GM12865 (cell line): ENCODE results near the gene ARRB1.
A peak's percentile ranks its signal among the peaks of the same experiment; 100 is the strongest.
"Not testable (repeated sequence)": the region's sequence is repeated elsewhere in the genome, so short reads cannot be mapped to it uniquely, and the experiment has no call there.

Experiments used
- DNase-seq: peaks from one replicate; pipeline ENCODE4 v3.0.0; 2010; ENCODE audit warnings: low read depth
- H3K4me3 ChIP-seq: 2 replicates; pipeline ENCODE4 v1.5.1; 2011; ENCODE audit warnings: mild to moderate bottlenecking, low read depth, low read length, control low read depth
- TF ChIP-seq, protein P1 (sequence below): IDR thresholded peaks from 2 replicates; pipeline ENCODE4 v1.5.1; 2011; ENCODE audit warnings: low read length, control low read depth, low read depth, inconsistent platforms; ENCODE audit not compliant: insufficient read depth; ENCODE audit errors: missing control alignments

Gene ARRB1

DNA sequence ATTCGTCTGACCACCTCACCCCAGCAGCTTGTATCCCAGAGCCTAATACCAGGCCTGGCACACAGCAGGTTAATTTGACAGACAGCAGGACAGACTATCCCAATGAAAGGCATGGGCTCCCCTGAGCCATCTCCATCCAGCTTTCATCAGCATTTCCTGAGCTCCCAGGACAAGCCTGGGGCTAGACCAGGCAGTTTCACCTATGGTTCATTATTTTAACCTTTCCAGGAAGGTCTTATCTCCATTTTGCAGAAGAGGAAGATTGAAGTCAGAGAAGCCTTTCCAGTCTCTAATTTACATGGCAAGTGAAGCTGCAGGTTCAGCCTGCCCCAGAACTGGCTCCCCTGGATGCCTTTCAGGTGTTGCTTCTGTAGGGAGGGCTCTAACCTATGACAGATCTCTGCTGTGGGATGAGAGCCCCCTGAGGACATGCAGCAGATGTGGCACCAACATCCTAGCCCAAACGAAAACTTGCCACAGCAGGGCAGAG is 17.0 kb downstream of the ARRB1 start:
- no peak overlapping the region for H3K4me3 ChIP-seq
- TF ChIP-seq, protein P1, sequence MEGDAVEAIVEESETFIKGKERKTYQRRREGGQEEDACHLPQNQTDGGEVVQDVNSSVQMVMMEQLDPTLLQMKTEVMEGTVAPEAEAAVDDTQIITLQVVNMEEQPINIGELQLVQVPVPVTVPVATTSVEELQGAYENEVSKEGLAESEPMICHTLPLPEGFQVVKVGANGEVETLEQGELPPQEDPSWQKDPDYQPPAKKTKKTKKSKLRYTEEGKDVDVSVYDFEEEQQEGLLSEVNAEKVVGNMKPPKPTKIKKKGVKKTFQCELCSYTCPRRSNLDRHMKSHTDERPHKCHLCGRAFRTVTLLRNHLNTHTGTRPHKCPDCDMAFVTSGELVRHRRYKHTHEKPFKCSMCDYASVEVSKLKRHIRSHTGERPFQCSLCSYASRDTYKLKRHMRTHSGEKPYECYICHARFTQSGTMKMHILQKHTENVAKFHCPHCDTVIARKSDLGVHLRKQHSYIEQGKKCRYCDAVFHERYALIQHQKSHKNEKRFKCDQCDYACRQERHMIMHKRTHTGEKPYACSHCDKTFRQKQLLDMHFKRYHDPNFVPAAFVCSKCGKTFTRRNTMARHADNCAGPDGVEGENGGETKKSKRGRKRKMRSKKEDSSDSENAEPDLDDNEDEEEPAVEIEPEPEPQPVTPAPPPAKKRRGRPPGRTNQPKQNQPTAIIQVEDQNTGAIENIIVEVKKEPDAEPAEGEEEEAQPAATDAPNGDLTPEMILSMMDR = no peak
- no peak for DNase-seq

DNA sequence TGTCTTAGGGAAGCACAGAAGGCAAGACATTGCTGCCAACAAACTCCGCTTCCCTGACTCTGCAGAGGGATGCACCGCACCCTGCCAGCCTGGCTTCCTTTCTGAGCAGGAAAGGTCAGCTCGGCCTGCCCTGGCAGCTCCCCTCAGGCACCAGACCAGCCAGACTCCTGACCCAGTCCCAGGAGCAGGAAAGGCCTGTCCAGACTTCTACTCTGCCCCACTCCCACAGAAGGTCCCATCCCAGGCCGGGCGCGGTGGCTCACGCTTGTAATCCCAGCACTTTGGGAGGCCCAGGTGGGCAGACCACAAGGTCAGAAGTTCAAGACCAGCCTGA is 17.7 kb downstream of the ARRB1 start:
- no peak for DNase-seq
- no peak overlapping the region for H3K4me3 ChIP-seq
- TF ChIP-seq, protein P1 = no peak

DNA sequence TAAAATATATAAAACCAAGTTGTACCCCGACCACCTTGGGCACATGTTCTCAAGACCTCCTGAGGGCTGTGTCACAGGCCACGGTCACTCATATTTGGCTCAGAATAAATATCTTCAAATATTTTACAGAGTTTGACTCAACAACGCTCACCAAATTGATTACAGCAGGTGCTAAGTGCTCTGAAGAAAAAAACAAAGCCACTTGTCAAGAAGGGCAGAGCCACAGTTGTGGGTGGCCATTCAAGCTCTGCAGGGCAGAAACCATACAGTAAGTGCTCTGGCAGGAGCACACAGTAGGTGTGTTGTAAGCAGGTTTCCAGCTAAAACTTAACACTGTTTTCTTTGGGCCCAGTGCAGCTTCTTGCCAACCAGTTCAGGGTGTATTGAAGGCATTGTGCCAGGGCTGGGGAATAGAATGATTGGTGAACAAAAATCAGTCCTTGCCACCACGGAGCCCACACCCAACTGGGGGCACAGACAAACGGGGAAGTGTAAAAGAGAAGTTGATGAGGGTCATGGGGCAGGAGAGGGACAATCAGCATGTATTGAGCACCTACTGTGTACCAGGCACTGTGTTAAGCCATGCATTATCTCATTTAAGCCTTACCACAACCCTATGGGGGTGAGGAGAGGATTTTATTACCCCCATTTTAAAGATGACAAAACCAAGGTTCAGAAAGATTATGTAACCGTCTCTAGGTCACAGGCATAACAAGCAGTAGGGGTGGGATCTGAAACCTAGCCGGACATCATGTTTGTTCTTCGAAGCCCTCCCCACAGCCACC is 18.2 kb downstream of the ARRB1 start:
- DNase-seq = no peak
- H3K4me3 ChIP-seq = no peak overlapping the region
- TF ChIP-seq, protein P1 = no peak

DNA sequence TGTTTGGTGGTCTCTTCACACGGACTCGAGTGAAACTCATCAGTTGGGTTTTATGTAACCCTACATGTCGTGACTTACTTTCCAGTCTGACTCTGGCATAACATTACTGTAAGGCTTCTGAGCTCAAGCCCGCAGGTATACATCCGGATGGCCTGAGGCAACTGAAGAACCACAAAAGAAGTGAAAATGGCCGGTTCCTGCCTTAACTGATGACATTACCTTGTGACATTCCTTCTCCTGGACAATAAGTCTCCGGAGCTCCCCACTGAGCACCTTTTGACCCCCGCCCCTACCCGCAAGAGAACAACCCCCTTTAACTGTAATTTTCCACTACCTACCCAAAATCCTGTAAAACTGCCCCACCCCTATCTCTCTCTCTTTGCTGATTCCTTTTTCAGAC is 19.7 kb downstream of the ARRB1 start:
- not testable (repeated sequence) for DNase-seq, H3K4me3 ChIP-seq

DNA sequence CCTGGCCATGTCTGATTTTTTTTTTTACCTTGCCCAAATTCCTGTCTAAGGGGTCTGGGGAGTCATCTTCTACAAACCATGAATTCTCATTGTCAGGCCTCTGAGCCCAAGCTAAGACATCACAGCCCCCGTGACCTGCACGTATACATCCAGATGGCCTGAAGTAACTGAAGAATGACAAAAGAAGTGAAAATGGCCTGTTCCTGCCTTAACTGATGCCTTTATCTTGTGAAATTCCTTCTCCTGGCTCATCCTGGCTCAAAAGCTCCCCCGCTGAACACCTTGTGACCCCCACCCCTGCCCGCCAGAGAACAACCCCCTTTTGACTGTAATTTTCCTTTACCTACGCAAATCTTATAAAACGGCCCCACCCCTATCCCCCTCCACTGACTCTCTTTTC is 20.2 kb downstream of the ARRB1 start:
- DNase-seq, H3K4me3 ChIP-seq: not testable (repeated sequence)

DNA sequence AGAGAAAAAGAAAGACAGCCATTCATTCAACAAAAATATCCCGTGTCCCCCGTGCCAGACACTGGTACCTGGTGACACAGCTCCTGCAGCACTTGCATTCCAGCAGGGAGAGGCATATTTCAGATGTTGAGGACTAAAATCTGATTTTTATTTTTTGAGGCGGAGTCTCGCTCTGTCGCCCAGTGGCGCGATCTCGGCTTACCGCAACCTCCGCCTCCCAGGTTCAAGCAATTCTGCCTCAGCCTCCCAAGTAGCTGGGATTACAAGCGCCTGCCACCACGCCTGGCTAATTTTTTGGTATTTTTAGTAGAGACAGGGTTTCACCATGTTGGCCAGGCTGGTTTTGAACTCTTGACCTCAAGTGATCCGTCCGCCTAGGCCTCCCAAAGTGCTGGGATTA is 20.6 kb downstream of the ARRB1 start:
- H3K4me3 ChIP-seq, DNase-seq: not testable (repeated sequence)

GRCh38 chr11:75330291-75330690 is 21.2 kb downstream of the ARRB1 start:
- TF ChIP-seq, protein P1 = no peak
- DNase-seq = no peak
- H3K4me3 ChIP-seq = no peak overlapping the region

- H3K4me3 ChIP-seq = no peak overlapping the region
- TF ChIP-seq, protein P1 = peak; percentile 46
- peak; percentile 55 for DNase-seq
These were observed 22.8 kb downstream of the ARRB1 start for GRCh38 chr11:75328426-75329277.
